ENCODE data around the gene UBALD2. TPM values are rescaled to one million over a fixed set of nuclear protein-coding genes. Genes with fewer than 3 reads are reported as not detected.
A peak's percentile ranks its signal among the peaks of the same experiment; 100 is the strongest.

The UBALD2 gene
- total and polyA plus RNA-seq, 2 of the 8 experiments (the other 6 are each of a cell fraction or from before 2014, with no cell fraction given): 17.8 to 22.6 TPM

DNA sequence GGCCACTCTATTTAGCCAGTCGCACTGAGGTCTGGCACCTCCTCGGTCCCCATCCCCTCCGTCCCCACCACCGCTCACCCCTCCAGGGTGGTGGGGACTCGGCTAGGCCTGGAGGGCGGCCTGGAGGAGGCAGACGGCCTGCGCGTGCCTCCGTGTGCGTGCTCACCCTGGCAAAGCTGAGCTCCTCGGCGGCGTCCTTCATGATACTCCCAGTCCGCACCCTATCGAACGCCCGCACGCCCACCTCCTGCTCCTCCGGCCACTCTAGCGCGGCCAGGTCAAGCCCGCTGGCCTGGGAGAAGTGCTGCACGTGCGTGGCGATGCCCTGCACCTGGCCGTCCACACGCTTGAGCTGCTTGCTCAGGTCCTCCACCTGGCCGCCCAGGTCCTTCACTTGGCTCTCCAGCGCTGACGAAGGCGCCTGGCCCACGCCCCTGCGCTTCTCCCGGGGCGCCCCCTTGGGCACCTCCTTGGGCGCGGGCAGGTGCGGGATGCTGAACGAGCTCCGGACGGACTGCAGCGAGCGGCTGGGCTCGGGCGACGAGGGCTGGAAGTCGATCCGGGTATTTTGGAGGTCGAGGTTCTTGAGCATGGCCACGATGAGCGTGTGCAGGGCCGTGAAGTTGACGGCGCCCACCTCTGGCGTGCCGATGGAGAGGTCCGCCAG is 42.3 kb downstream of the UBALD2 start:
- Histone ChIP-seq H3K9ac (replicated peaks in 1 of 4; ENCODE audit: extremely low read depth in 1 of 4, low read depth in 3 of 4, low read length in 3 of 4) (no peak overlapping the region), H2BK12ac (ENCODE audit: low read depth, low read length) (no peak overlapping the region), H3K79me2 (ENCODE audit: control insufficient read depth in 1 of 2, insufficient read depth in 2 of 2, low read length in 2 of 2) (no peaks in the 10 kb centered on the region), H3K4ac (replicated peaks; ENCODE audit: insufficient read length, low read depth, low read length) (no peak overlapping the region), H2BK20ac (ENCODE audit: low read length) (no peak overlapping the region), H4K20me1 (replicated peaks in 1 of 2; ENCODE audit: control insufficient read depth in 1 of 2, insufficient read depth in 2 of 2, low read length in 2 of 2) (peaks cover 1 to 2% of the 10 kb centered on the region in 2 experiments), H3K23me2 (ENCODE audit: low read depth, low read length) (no peaks in the 10 kb centered on the region), H3K56ac (replicated peaks; ENCODE audit: insufficient read length, low read depth, low read length) (no peak overlapping the region), H3K23ac (ENCODE audit: insufficient read length) (no peak overlapping the region), H3K4me1 (replicated peaks in 1 of 4; ENCODE audit: control insufficient read depth in 3 of 4, insufficient read depth in 4 of 4, low read length in 3 of 4) (no peaks in the 10 kb centered on the region), H3K36me3 (ENCODE audit: control insufficient read depth in 2 of 4, insufficient read depth in 4 of 4, low read length in 3 of 4) (peaks cover 0 to 15% (median 5%) of the 10 kb centered on the region in 4 experiments; a peak in 7 of 8 replicates), H2AK5ac (ENCODE audit: low read depth, low read length) (no peak overlapping the region), H3K79me1 (ENCODE audit: low read depth, low read length) (no peaks in the 10 kb centered on the region), H4K5ac (ENCODE audit: insufficient read length, low read depth, low read length) (no peak overlapping the region), H4K91ac (replicated peaks; ENCODE audit: insufficient read length, low read length) (no peak overlapping the region), H3K18ac (ENCODE audit: extremely low read depth, low read length) (no peak overlapping the region), H3K27me3 (replicated peaks in 1 of 4; ENCODE audit: control insufficient read depth in 3 of 4, extremely low read depth in 1 of 4, insufficient read depth in 3 of 4, low read length in 3 of 4) (no peaks in the 10 kb centered on the region), H3K27ac (ENCODE audit: low read depth, low read length) (no peak overlapping the region), H3K4me3 (ENCODE audit: extremely low read depth in 1 of 4, insufficient read depth in 2 of 4, low read depth in 3 of 4, low read length in 4 of 4) (no peak overlapping the region), H2BK120ac (replicated peaks; ENCODE audit: low read depth, low read length) (no peak overlapping the region), H2AFZ (ENCODE audit: low read length) (no peak overlapping the region), H2BK15ac (ENCODE audit: low read length) (no peak overlapping the region), H3K9me3 (ENCODE audit: insufficient read depth in 2 of 2, low read depth in 1 of 2, low read length in 1 of 2) (no peaks in the 10 kb centered on the region), H3K4me2 (ENCODE audit: insufficient read depth in 1 of 2, low read depth in 2 of 2, low read length in 2 of 2) (no peak overlapping the region), H4K8ac (ENCODE audit: extremely low read depth, insufficient read depth, low read length) (peak overlapping the region; percentile 51; the same call in 1 of the 2 replicates), H3K14ac (ENCODE audit: insufficient read length) (no peak overlapping the region), H2BK5ac (ENCODE audit: low read depth, low read length) (no peak overlapping the region; the same call in 1 of the 2 replicates)
- ChIA-PET POLR2A (ENCODE audit: partially characterized antibody) (interaction anchor here (0.7 kb wide), 1 partner anchor 89 kb away, joined by 3 read pairs; no protein-coding TSS in a partner anchor), CTCF (ENCODE audit: partially characterized antibody) (interaction anchor here (0.6 to 11.5 kb wide), 9 partner anchors 8 to 401 kb away, joined by 3 to 161 read pairs (median 5); partner anchors contain the start of gene SPHK1)
- DNase-seq (ENCODE audit: low read depth in 1 of 2, low spot score in 2 of 2) (no peak), FAIRE-seq (no peak)
- 96% methylated on average over 53 of the region's 58 CpGs; no CpG with 5 or more reads in 1 of the 2 experiments for WGBS, 2 experiments (ENCODE audit: extremely low coverage in 1 of 2, insufficient coverage in 1 of 2, insufficient read length in 1 of 2, insufficient replicate concordance in 2 of 2, low coverage in 1 of 2, low lambda C conversion rate in 2 of 2, missing lambda C conversion rate in 1 of 2)
- TF ChIP-seq CBX8 (IDR thresholded peaks at IDR 0.05; ENCODE audit: borderline replicate concordance, low read depth, low read length) (no peak), ZNF274 (IDR thresholded peaks at IDR 0.05; ENCODE audit: borderline replicate concordance, extremely low read depth, low read length) (no peak), NRF1 (IDR thresholded peaks at IDR 0.05; ENCODE audit: low read depth, low read length) (no peak)
- TF ChIP-seq, protein P1, sequence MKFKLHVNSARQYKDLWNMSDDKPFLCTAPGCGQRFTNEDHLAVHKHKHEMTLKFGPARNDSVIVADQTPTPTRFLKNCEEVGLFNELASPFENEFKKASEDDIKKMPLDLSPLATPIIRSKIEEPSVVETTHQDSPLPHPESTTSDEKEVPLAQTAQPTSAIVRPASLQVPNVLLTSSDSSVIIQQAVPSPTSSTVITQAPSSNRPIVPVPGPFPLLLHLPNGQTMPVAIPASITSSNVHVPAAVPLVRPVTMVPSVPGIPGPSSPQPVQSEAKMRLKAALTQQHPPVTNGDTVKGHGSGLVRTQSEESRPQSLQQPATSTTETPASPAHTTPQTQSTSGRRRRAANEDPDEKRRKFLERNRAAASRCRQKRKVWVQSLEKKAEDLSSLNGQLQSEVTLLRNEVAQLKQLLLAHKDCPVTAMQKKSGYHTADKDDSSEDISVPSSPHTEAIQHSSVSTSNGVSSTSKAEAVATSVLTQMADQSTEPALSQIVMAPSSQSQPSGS (IDR thresholded peaks at IDR 0.05; ENCODE audit: low read length): no peak
- TF ChIP-seq, protein P2, sequence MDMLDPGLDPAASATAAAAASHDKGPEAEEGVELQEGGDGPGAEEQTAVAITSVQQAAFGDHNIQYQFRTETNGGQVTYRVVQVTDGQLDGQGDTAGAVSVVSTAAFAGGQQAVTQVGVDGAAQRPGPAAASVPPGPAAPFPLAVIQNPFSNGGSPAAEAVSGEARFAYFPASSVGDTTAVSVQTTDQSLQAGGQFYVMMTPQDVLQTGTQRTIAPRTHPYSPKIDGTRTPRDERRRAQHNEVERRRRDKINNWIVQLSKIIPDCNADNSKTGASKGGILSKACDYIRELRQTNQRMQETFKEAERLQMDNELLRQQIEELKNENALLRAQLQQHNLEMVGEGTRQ (IDR thresholded peaks at IDR 0.05; ENCODE audit: low read length): no peak

Measured in H1 (cell line).